Right lung (tissue), 5 donors: Measurements from ENCODE around the gene RAD50. TPM values are rescaled to one million over a fixed set of nuclear protein-coding genes. Genes with fewer than 3 reads are reported as not detected.

Experiments
- DNase-seq, 2 donors: peaks; one replicate each; pipeline ENCODE4 v3.0.0-alpha.2; 2013
- polyA plus RNA-seq, 5 donors: library from polyadenylated mRNA; unstranded; fragments of 120-200 nt; gene quantifications; one replicate each; pipeline versions ENCODE4 v1.2.1 to v1.2.3, GENCODE V29; 2013; ENCODE audit warnings: inconsistent platforms in 1 of 5, low replicate concordance in 1 of 5; ENCODE audit not compliant: insufficient read length in 5 of 5, insufficient read depth in 1 of 5

Gene RAD50
- polyA plus RNA-seq, 5 donors: 28.6 to 49.1 (median 38.7) TPM

- no peak for DNase-seq
Measured at GRCh38 chr5:132659598-132660493, 103.1 kb downstream of the RAD50 start.

- no peak for DNase-seq
Measured at GRCh38 chr5:132661231-132662003, 104.6 kb downstream of the RAD50 start.

GRCh38 chr5:132662004-132662401, 105.2 kb downstream of the RAD50 start:
- no peak for DNase-seq

- DNase-seq: no peak
Measured at GRCh38 chr5:132662925-132663770, 106.4 kb downstream of the RAD50 start.

- no peak for DNase-seq
Measured at GRCh38 chr5:132663771-132664695, 107.3 kb downstream of the RAD50 start.

DNA sequence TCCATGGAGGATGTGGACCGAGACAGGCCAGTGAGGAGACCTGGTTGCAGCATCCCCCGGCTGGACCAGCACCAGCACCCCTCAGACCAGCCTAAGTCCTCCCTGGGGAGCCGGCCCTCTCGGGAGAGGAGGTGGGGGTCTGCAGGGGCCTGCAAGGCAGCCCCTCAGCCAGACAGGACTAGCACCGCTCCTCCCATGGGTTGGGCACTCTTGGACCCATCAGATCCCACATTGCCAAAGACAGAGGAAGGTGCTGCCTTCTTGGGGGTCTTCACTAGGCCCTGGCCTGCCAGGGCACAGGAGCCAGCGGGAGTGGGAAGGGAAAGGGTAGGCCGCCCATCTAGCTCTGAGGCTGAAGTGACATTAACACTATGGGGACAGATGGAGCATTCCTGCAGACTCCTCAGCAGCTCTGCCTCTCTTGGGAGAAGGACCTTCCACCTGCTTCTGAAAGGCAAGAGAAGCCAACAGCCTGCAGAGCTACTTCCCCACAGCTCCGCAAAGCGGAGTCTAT, 108.0 kb downstream of the RAD50 start:
- DNase-seq: no peak

DNA sequence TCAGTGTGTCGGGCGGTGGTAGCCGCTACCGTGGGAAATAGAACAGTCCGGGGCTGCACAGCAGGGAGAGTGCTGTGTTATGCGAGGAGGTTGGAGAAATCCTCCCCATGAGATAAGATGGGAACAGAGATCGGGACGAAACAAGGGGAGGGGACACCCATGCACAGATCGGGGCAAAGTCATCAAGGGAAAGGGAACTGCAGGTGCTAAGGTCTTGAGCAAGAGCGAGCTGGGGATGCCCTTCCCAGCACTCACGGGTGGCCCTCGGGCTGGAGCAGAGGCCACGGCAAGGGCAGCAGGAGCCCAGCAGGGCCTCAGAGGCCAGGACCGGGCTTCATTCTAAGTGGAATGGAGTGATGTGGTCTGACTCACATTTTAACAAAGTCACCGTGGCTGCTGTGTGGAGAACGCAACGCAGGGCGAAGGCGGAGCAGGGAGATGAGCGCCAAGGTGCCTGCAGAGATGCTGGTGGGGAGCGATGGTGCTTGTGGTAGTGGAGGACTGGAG, 108.8 kb downstream of the RAD50 start:
- no peak for DNase-seq

DNA sequence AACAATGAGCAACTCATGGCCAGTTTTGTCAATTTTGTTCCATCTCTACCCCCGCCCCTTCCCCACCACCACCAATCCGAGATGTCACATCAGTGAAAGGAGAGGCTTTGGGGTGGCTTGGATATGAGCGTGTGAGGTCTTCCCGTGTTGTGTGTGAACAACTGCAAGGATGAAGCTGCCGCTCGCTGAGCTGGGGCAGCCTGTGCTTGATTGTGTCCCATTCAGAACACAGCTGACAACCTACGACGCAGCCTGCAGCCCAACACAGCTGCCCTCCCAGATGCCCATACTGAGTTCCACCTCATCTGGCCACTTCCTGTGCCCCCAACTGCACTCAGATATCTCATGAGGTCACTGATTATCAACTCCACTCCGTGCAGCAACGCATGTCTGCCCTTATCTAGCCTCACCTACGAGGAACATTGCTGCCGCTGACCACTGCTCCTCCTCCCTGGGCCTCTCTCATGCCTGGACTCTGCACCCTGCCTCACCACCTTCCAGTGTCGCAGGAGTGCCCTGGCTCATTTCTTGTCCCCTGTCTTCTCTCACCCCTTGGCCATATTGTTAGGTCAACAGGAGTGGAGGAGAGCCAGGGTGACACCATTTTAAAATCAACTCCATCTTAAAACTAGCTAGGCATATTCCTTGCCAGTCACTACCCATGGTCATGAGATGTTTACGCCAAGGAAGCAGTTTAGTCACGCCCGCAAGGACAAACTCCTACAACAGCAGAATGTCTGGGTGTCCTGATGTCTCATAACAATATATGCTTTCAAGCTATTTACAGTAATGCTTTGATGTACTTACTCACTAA, 109.7 kb downstream of the RAD50 start:
- DNase-seq: no peak

DNA sequence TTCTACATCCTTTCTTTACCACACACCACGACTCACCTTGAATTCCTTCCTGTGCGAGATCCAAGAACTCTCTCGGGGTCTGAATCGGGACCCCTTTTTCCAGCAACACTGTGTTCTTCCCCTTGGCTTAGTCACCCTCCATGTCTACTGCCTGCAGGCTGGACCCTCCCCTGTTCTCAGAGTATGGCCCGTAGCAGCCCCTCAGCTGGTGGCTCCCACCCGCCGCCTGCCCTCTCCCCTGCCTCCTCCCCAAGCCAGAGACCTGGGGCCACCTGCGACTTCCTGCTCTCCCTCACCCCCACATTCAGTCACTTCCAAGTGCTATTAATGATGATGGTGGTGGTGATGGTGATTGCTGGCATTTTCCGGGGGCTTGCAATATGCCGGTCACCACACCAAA, 110.5 kb downstream of the RAD50 start:
- no peak for DNase-seq

DNA sequence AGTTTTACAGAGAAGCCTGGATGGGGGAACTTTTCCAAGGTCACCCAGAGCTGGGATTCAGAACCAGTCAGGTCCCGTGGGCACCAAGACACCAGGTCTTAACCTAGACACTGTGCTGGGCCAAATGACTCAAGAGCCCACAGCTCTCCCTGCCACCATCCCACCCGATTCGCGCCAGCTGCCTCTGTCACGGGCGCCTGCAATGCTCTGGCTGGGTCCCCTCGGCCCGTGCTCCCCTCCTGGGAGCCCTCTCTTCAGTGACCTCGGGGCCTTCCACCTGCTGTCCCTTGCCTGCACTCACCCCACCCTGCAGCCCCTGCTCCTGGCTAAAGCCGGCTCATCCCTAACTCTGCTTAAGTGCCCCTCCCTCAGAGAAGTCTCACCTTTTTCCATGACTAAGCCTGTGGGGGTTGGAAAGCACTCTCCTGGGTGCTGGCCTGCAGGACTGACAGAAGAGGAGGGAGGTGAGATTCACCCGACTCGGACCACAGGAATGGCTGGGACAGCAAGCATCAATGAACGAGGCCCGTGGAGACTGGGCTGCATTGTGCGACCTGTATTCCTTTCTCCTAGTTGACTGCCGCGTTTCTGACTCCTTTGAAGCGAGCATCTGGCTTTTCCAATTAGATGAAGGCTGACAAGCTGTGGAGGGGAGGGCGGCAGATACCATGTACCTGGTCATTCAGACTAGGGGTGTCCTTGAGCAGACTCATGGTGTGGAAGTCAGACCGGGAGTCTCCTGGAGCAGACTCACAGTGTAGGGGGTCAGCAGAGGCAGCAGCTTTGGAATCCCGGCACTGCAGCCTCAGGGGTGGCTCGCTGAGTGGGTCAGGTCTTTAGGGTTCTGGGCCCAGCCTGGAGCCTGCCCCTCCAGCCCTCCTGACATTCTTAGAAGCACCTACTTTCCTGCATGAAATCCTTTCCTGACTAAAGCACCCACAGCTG, 111.3 kb downstream of the RAD50 start:
- DNase-seq: no peak

DNA sequence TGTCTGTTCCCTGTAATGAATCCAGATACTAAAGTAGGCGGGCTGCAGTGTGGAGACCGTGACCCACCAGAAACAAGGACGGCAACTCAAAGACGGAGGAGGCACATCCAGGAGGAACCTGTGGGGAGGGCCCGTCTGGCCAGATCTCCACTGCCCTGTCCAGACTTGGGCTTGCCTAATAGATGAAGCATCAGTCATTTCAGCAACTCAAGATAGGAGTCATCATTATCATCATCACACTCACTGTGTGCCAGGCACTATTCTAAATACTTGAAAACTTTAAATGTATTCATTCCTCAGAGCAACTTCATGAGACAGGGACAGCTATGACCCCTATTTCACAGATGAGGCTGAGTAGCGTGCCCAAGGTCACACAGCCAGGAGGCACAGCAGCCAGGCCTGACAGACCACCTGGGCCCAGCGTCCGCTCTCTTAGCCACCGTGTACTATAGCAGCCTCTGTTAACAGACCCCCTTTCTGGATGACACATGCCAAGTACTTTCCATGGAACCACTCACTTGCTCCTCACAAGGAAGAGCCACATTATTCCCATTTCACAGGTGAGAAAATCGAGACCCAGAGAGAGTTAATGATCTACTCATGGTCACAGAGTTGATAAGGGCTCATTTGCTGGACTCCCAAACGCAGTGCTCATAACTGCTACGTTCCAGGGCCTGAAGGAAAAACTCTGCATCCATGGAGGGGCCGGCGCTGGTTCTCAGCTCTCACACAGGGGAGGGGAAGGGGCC, 112.1 kb downstream of the RAD50 start:
- DNase-seq: no peak

DNA sequence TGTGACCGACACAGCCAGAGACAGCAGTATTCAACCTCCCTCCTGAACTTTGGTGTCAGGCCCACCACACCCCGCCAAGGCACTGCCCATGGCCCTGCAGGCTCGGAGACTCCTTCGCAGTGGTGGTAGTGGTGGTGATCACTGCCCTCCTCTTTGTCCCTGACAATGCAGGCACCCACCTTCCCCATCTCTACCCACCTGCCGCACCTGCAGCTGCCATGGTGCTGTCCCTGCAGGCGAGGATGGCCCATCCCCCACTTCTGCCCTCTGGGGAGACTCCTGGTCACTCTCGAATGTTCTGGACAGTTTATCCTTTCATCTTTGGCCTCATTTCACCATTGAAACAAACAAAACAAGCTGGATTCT, 112.7 kb downstream of the RAD50 start:
- no peak for DNase-seq

DNA sequence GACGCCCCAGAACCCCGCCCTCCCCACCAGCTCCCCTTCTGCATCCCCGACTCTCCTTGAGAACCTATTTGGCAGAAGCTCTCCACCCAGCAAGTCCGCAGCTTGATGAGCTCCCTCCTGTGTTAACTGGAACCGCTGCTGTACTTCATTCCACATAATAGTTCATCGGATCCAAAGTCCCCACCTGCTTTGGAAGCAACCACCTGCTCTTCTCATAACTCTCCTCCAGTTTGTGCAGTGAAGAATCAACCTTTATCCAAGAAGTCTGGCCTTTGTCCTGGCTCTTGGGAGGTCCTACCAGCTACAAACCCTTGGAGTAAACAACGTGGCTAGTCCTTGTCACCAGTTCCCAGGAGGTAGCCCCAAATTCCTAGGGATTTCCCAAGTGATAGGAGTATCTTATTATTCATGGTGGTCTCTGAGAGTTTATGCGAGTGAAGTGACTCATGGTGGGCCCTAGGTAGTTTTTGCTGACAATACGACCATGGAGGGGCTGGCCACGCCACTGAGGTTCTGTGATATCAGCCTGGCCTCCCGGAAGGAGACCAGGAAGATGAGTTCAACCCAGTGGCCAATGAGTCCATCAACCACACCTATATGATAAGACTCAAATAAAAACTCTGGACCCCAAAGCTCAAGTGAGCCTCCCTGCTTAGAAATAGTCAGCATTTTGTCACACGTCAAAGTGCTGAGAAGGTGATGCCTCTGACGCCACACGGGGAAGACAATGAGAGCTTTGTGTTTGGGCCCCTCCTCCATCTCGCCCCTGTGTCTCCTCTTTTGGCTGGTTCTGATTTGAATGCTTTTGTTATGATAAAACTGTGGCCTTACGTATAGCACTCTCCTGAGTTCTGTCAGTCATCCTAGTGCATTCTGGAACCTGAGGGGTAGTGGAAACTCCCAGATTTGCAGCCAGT, 113.4 kb downstream of the RAD50 start:
- no peak for DNase-seq

DNA sequence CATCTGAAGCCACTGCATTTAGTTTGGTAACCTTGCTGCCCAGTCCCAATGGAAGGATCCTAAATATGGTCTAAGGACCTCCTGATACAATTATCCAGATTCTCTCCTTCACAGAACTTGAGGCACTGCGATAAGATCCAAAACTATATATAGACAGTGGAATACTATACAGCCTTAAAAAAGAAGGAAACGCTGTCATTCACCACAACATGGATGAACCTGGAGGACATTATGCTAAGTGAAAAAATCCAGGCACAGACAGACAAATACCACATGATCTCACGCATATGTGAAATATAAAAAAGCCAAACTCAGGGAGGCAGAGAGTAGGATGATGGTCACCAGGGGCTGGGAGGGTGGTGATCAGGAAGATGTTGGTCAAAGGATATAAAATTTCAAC, 114.2 kb downstream of the RAD50 start:
- DNase-seq: no peak

DNA sequence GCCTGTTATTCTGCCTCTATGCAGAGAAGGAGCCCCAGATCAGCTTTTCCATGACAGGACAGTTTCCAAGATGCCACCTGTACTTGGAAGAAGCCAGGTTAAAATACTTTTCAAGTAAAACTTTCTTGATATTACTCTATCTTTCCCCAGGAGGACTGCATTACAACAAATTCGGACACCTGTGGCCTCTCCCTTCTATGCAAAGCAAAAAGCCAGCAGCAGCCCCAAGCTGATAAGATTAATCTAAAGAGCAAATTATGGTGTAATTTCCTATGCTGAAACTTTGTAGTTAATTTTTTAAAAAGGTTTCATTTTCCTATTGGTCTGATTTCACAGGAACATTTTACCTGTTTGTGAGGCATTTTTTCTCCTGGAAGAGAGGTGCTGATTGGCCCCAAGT, 116.7 kb downstream of the RAD50 start:
- no peak for DNase-seq

DNA sequence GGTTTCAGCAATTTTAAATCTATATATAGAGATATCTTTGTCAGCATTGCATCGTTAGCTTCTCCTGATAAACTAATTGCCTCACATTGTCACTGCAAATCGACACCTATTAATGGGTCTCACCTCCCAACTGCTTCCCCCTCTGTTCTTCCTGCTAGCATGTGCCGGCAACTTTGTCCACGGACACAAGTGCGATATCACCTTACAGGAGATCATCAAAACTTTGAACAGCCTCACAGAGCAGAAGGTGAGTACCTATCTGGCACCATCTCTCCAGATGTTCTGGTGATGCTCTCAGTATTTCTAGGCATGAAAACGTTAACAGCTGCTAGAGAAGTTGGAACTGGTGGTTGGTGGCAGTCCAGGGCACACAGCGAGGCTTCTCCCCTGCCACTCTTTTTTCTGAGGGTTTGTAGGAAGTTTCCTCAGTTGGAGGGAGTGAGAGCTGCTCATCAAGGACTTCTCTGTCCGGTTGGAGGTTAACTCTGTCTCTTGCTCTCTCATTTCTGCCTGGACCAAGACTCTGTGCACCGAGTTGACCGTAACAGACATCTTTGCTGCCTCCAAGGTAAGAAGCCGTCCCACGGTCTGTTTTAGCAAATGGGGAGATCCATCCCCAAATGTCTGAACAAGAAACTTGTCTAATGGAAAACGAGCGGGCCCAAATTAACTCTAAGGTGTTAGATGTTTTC, 117.3 kb downstream of the RAD50 start, which contains the start of gene IL4:
Gene IL4, plus strand, starts transcription at position 51 of the 692 bp plus-strand sequence. Its CDS starts 62 bp downstream, at position 113.
- no peak for DNase-seq
